Spleen (tissue), 11 donors: ENCODE results near the gene NCAPD3. TPM values are rescaled to one million over a fixed set of nuclear protein-coding genes. Genes with fewer than 3 reads are reported as not detected.

Experiments used
- DNase-seq: peaks from one replicate; pipeline ENCODE4 v3.0.0-alpha.2; 2020
- H3K27ac ChIP-seq, 8 donors: fragments of 200-600 bp; sonication (generic) in 7 of 8; 1 replicate in 4 of 8; 2 replicates in 4 of 8; pipeline versions ENCODE4 v1.5.0 to v1.8.0; 2016 to 2021; ENCODE audit warnings: inconsistent platforms in 4 of 8, mild to moderate bottlenecking in 4 of 8, moderate library complexity in 1 of 8
- H3K27me3 ChIP-seq, 7 donors: fragments of 200-600 bp; sonication (generic) in 6 of 7; replicated peaks in 1 of 7; 1 replicate in 4 of 7; 2 replicates in 3 of 7; pipeline versions ENCODE4 v1.5.0 to v1.8.0; 2016 to 2021; ENCODE audit warnings: inconsistent platforms in 3 of 7, mild to moderate bottlenecking in 1 of 7
- H3K36me3 ChIP-seq, 6 donors: fragments of 200-600 bp; sonication (generic) in 5 of 6; 1 replicate in 4 of 6; 2 replicates in 2 of 6; pipeline versions ENCODE4 v1.5.0 to v1.8.0; 2016 to 2021; ENCODE audit warnings: inconsistent platforms in 2 of 6
- H3K4me1 ChIP-seq, 6 donors: fragments of 200-600 bp; sonication (generic) in 5 of 6; 1 replicate in 3 of 6; 2 replicates in 3 of 6; pipeline versions ENCODE4 v1.5.0 to v1.8.0; 2016 to 2021; ENCODE audit warnings: inconsistent platforms in 3 of 6
- H3K4me3 ChIP-seq, 8 donors: fragments of 200-600 bp; sonication (generic) in 7 of 8; 1 replicate in 4 of 8; 2 replicates in 4 of 8; pipeline versions ENCODE4 v1.5.0 to v1.8.0; 2016 to 2021; ENCODE audit warnings: inconsistent platforms in 4 of 8, mild to moderate bottlenecking in 4 of 8, moderate library complexity in 2 of 8
- H3K9me3 ChIP-seq, 8 donors: fragments of 200-600 bp; sonication (generic) in 7 of 8; 1 replicate in 4 of 8; 2 replicates in 4 of 8; pipeline versions ENCODE4 v1.5.0 to v1.8.0; 2016 to 2021; ENCODE audit warnings: inconsistent platforms in 4 of 8
- CTCF ChIP-seq, 11 experiments: fragments of 200-600 bp in 7 of 11; fragments of 450-650 bp in 4 of 11; sonication (generic) in 4 of 11; IDR thresholded peaks in 8 of 11; conservative IDR thresholded peaks in 3 of 11; 1 replicate in 7 of 11; 2 replicates in 4 of 11; pipeline versions ENCODE4 v1.4.0 to v1.8.0; 2016 to 2021; ENCODE audit warnings: antibody characterized with exemption in 11 of 11, inconsistent platforms in 4 of 11, mild to moderate bottlenecking in 1 of 11
- POLR2A ChIP-seq, 3 donors: fragments of 450-650 bp; IDR thresholded peaks; one replicate each; pipeline ENCODE4 v1.5.1; 2017; ENCODE audit warnings: antibody characterized with exemption in 3 of 3, mild to moderate bottlenecking in 1 of 3
- POLR2AphosphoS5 ChIP-seq, 3 donors: sonication (generic); formaldehyde crosslinking; IDR thresholded peaks; one replicate each; pipeline ENCODE4 v1.5.1; 2017; ENCODE audit warnings: antibody characterized with exemption in 3 of 3
- WGBS, 5 donors: extraction: QIAGEN DNeasy Blood & Tissue Kit in 3 of 5; methylation state at CpG; one replicate each; pipeline versions ENCODE4 v1.1.5 to v1.1.7; 2013 to 2018; 5-methylcytosine and 5-hydroxymethylcytosine counted together
- intact Hi-C: fragments of 100-400 bp; cut with DNase I; formaldehyde crosslinking; loops from one replicate; pipeline ENCODE4 v1.15.0; 2023; ENCODE audit warnings: low total_unique reads
- polyA plus RNA-seq, 3 donors: library from polyadenylated mRNA; stranded (reverse); fragments of 200-250 nt; gene quantifications; one replicate each; pipeline ENCODE4 v1.2.1, GENCODE V29; 2013
- total RNA-seq, 7 donors: library from RNA; depleted of rRNA in 3 of 7; stranded (reverse); fragments of >200 nt in 3 of 7; fragmentation: NEBNext Ultra II Directional in 4 of 7; extraction: Animal tissue kit (Norgen Biotek cat#: 25700) in 4 of 7; gene quantifications; one replicate each; pipeline versions ENCODE4 v1.1.0 to v1.2.1, GENCODE V29; 2016 to 2021
- donor health status: healthy with polysubstance abuse.
- donor health status: DM: no; HTN: no; CAD: no; lungs with moderate emphysema.
- donor health status: DM: no; HTN: no; CAD: no.
- donor health status: Bipolar disorder and iron deficiency.
- donor health status: healthy.
- donor health status: DM: no; HTN: no; CAD: no.
- donor health status: DM: yes; HTN: yes; CAD: no.

Gene NCAPD3
- total and polyA plus RNA-seq, 10 donors, result 3.0 to 33.0 (median 22.1) TPM

- Histone ChIP-seq H3K4me1 (no peaks in the 10 kb centered on the region), H3K9me3 (no peaks in the 10 kb centered on the region), H3K27ac (no peak overlapping the region), H3K36me3 (peaks cover 0 to 95% (median 44%) of the 10 kb centered on the region in 6 donors), H3K27me3 (no peaks in the 10 kb centered on the region), H3K4me3 (no peak overlapping the region)
- WGBS, 5 donors, result 93 to 98% (median 96%) methylated on average over 5 of the region's 5 CpGs
- no peak for DNase-seq
- TF ChIP-seq CTCF (IDR thresholded peaks at IDR 0.05 in 8 of 11, conservative IDR thresholded peaks at IDR 0.05 in 3 of 11) (no peak), POLR2AphosphoS5 (IDR thresholded peaks at IDR 0.05) (no peak), POLR2A (IDR thresholded peaks at IDR 0.05) (no peak)
- intact Hi-C loops, result no loop called here
Measured at GRCh38 chr11:134170919-134171281, 52.9 kb downstream of the NCAPD3 start.

- Histone ChIP-seq H3K27ac (no peak overlapping the region), H3K27me3 (no peaks in the 10 kb centered on the region), H3K36me3 (peaks cover 0 to 94% (median 41%) of the 10 kb centered on the region in 6 donors), H3K4me3 (no peak overlapping the region), H3K4me1 (no peaks in the 10 kb centered on the region), H3K9me3 (no peaks in the 10 kb centered on the region)
- intact Hi-C loops, result no loop called here
- TF ChIP-seq CTCF (IDR thresholded peaks at IDR 0.05 in 8 of 11, conservative IDR thresholded peaks at IDR 0.05 in 3 of 11) (no peak), POLR2A (IDR thresholded peaks at IDR 0.05) (no peak), POLR2AphosphoS5 (IDR thresholded peaks at IDR 0.05) (no peak)
- WGBS, 5 donors, result 94 to 98% (median 96%) methylated on average over 6 of the region's 6 CpGs
- DNase-seq, result no peak
Measured at GRCh38 chr11:134170177-134170918, 53.4 kb downstream of the NCAPD3 start.

GRCh38 chr11:134164490-134165370, 59.0 kb downstream of the NCAPD3 start:
- 91 to 98% (median 93%) methylated on average over 11 of the region's 11 CpGs for WGBS, 5 donors
- H3K9me3 ChIP-seq, result no peaks in the 10 kb centered on the region
- intact Hi-C loops, result no loop called here
- H3K36me3 ChIP-seq, result peaks cover 0 to 94% (median 48%) of the 10 kb centered on the region in 6 donors
- no peak overlapping the region for H3K27ac ChIP-seq
- H3K27me3 ChIP-seq, result no peaks in the 10 kb centered on the region
- no peak for DNase-seq
- TF ChIP-seq POLR2A (IDR thresholded peaks at IDR 0.05) (no peak), CTCF (IDR thresholded peaks at IDR 0.05 in 8 of 11, conservative IDR thresholded peaks at IDR 0.05 in 3 of 11) (no peak), POLR2AphosphoS5 (IDR thresholded peaks at IDR 0.05) (no peak)
- H3K4me3 ChIP-seq, result no peak overlapping the region
- H3K4me1 ChIP-seq, result no peaks in the 10 kb centered on the region

- Histone ChIP-seq H3K27ac (no peak overlapping the region), H3K4me1 (no peaks in the 10 kb centered on the region), H3K27me3 (no peaks in the 10 kb centered on the region), H3K4me3 (no peak overlapping the region), H3K36me3 (peaks cover 0 to 100% (median 62%) of the 10 kb centered on the region in 6 donors), H3K9me3 (no peaks in the 10 kb centered on the region)
- no peak for DNase-seq
- 92 to 95% (median 94%) methylated on average over 8 to 9 of the region's 9 CpGs for WGBS, 5 donors
- TF ChIP-seq CTCF (IDR thresholded peaks at IDR 0.05 in 8 of 11, conservative IDR thresholded peaks at IDR 0.05 in 3 of 11) (no peak), POLR2A (IDR thresholded peaks at IDR 0.05) (no peak), POLR2AphosphoS5 (IDR thresholded peaks at IDR 0.05) (no peak)
- intact Hi-C loops, result no loop called here
Measured at GRCh38 chr11:134159652-134160051, 64.1 kb downstream of the NCAPD3 start.
